ENCODE measurements around the gene PTRH1. TPM values are rescaled to one million over a fixed set of nuclear protein-coding genes. Genes with fewer than 3 reads are reported as not detected.

The PTRH1 gene
- total RNA-seq, 1 donor from 2014 or later, result 21.8 TPM

DNA sequence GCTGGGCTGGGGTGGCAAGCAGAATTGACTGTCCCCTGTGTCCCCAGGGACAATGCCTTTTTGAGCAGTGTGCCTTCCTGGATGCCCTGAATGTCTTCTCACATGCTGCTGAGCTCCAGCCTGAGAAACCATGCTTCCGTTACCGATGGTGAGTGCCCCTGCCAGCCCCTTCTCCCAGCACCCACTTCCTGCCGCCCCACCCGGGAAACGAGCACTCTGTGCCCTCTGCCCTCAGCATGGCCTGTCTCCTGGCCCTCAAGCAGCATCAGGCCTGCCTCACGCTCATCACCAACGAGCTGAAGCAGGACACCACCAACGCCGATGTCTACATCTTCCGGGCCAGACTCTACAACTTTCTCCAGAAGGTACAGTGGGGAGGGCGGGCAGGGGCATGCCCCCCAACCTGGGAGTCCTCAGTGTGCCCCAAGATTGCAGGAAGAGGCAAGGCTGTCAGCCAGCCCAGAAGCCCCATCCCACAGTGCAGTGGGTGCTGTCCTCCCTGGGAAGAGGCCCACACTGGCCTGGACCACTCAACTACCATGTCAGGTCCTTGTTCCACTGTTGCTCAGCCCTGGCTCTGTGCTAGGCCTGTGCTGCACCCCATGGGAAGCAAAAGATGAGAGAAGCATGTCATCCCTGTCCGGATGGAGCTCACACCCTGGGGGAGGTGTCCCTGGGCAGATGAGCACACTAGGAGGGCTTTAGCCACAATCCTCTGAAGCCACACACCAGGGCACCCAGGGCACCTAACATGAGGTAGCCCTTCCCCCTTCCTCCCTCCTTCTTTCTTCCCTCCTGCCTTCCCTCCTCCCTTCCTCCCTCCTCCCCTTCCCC lies 4.8 kb upstream of the PTRH1 start:
- no peak for DNase-seq (ENCODE audit: low read depth)

- DNase-seq (ENCODE audit: low read depth), result no peak
Measured at GRCh38 chr9:127717766-127718165, 2.3 kb upstream of the PTRH1 start.

DNA sequence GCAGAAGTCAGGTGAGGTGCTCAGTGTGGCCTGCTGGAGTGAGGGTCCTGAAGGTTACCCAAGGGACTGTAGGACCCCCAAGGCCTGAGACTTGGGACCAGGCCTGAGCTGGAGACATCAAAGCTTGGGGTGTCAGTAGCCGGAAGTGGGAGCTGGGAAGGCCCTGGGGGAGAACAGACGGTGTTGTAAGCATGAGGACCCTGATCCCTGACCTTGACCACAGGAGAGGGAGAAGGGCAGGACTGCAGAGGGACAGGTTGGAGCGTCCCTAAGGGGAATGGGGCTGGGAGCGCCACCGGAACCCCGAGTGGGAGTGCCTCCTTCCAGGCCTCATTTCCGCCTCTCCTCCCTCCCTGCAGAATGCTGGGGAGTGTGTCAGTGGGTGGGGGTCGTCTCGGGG lies 949 bp upstream of the PTRH1 start:
- DNase-seq (ENCODE audit: low read depth), result no peak

- DNase-seq (ENCODE audit: low read depth), result no peak
Measured at GRCh38 chr9:127714951-127715469, 453 bp downstream of the PTRH1 start.

GRCh38 chr9:127714020-127714750 lies 1.3 kb downstream of the PTRH1 start:
- DNase-seq (ENCODE audit: low read depth), result no peak

GRCh38 chr9:127712867-127713266 lies 2.6 kb downstream of the PTRH1 start:
- DNase-seq (ENCODE audit: low read depth), result no peak

GRCh38 chr9:127712371-127712770 lies 3.1 kb downstream of the PTRH1 start:
- no peak for DNase-seq (ENCODE audit: low read depth)

DNA sequence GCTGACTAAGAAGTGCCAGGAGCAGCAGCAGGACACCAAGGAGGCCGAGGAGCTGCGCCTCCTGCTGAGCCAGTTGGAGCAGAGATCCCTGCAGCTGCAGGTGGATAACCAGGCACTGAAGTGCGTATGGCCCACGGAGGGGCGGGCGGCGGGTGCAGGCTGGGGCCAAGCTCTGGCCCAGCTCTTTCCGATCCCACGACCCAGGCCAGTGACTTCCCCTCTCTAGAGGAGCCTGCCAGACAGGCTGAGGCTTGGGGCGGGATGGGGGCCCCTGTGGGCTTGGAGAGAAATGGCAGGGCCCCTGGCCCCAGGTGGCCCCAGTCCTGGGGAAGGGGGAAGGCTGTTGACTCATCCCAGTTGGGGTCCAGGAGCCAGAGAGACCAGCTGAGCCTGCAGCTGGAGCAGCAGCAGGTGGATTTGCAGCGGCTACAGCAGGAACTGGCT lies 3.6 kb downstream of the PTRH1 start:
- no peak for DNase-seq (ENCODE audit: low read depth)

DNA sequence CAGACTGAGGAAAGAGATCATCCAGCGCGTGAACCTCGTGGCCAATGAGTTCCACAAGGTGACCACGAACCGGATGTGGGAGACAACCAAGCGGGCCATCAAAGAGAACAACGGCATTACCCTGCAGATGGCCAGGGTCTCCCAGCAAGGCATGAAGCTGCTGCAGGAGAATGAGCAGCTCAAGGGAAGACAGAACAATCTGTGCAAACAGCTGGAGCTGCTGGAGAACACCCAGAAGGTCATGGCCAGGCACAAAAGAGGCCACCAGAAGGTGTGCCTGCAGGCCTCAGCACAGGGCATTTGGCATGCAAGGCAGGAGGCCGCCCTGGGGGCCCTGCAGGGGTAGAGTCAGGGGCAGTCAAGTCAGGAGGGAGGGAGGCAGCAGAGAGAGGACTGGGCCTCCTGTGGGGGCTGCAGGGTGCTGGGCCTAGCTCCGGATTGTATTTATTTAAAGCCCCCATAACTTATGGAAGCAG lies 4.2 kb downstream of the PTRH1 start:
- no peak for DNase-seq (ENCODE audit: low read depth)

- DNase-seq (ENCODE audit: low read depth), result no peak
Measured at GRCh38 chr9:127710204-127710783, 5.2 kb downstream of the PTRH1 start.

- no peak for DNase-seq (ENCODE audit: low read depth)
Measured at GRCh38 chr9:127708952-127709587, 6.4 kb downstream of the PTRH1 start.

- DNase-seq (ENCODE audit: low read depth), result no peak
Measured at GRCh38 chr9:127707766-127708165, 7.7 kb downstream of the PTRH1 start.

DNA sequence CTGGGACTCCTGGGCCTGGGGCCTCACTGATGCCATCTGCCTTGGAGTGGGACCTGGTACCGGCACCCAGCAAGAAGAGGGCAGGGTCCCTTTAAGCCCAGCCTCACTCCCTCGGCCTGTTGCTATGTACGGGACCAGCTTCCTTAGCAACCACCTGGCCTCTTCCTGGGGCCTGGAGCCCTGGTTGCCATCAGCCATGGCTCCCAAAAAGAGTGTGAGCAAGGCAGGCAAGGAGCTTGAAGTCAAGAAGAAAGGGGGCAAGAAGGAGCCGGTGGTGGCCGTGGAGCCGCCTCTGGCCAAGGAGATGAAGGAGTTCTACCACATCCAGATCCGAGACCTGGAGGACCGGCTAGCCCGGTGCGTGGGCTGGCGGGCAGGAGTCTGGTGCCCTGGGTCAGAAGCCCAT lies 8.6 kb downstream of the PTRH1 start, which contains the start of gene CFAP157:
Gene CFAP157 (plus strand): TSS at position 153 of the 406 bp plus-strand sequence. CDS start 44 bp downstream, at position 197.
- DNase-seq (ENCODE audit: low read depth), result no peak

- no peak for DNase-seq (ENCODE audit: low read depth)
Measured at GRCh38 chr9:127705577-127706379, 9.7 kb downstream of the PTRH1 start.

DNA sequence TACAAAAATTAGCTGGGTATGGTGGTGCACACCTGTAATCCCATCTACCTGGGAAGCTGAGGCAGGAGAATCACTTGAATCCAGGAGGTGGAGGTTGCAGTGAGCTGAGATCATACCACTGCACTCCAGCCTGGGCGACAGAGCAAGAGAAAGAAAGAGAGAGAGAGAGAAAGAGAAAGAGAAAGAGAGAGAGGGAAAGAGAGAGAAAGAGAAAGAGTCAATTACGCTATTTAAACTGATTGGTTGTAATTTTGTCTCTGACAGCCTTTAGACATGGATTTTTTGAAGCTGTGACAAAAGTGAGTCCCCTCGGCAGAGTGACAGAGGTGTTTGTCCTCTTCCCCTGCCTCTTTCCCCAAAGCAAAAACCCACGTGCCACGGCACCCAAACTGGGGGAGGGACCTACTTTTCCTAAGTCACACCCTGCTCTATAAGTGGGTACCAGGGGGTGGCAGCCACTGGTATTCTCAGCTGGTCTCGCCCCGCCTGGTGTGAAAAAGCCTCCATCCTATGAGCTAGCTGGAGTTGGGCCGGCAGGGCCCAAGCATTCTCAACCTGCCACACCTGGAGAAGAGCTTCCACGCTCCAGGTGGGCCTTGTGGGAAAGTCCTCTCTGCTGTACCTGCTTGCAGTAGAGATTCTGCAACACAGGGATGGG lies 12.0 kb downstream of the PTRH1 start:
- no peak for DNase-seq (ENCODE audit: low read depth)

DNA sequence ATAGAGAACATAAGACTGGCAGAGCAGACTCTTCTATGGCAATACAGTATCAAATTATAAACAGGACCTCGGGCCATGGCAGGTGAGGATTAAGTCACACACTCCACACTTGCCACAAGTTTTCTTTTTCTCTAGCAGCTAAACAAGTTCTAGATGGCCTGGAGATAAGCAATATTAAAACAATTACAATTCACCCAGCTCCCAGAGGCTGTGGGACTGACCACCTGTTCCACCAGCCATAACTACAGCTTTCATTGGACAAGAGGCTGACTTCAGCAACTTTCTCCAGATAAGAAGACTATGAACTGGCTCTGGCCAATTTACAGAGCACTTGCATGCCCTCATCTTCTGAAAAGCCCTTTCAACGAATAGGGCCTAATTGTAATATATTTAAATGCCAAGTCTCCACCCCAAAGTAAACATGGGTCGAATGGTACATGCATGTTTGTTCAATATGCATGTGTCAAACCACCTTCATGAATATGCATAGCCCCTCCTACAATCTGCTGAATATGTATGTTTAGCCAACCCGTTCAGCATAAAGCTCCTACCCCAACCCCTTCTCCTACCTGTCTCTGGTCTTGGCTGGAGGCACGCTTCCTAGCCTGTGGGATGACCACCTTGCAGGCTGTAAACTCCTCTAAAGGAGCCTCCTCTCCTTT lies 14.7 kb downstream of the PTRH1 start:
- no peak for DNase-seq (ENCODE audit: low read depth)

DNA sequence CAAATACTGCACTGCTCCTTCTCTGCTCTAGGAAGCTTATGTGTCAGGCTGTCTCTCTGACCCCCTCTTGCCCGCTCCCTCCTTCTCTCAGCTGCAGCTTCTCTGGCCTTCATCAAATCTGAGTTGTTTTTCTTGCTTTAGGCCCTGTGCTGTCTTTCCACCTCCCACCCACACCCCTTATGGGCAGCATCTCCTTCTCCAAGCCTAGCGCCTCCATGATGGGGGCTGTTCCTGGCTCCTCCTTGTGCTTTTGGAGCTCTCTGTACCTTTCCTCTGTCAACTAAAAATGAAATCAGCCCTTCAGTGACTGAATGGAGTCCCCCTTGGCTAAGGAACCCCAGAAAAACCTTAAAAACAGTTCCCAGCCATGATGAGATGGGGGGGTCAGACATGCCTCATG lies 15.3 kb downstream of the PTRH1 start:
- no peak for DNase-seq (ENCODE audit: low read depth)

DNA sequence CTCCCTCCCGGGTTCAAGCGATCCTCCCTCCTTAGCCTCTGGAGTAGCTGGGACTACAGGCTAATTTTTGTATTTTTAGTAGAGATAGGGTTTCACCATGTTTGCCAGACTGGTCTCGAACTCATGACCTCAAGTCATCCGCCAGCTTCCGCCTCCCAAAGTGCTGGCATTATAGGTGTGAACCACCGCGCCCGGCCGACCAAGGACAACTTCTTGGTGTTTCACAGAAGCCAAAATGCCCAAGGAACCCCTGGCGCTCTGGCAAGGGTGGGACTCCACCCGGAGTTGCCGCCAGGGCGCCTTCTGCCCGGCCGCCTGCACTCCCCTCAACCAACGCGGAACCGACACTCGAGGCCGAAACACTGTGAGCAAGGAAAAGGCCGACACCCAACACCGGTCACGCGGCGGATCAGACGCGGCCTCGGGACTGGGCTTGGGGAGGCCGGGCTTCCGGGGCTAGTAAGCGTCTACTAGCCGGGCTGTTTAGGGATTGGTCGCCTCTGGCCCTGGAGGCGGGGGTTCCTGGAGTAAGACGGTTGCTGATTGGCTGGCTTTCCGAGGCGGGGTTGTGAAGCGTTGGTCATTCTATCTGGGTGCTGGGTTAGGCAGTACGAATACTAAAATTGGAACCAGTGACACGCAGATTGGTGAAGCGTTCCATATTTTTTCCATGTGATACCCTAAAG lies 16.3 kb downstream of the PTRH1 start:
- peak; percentile 93 for DNase-seq (ENCODE audit: low read depth)

GRCh38 chr9:127698386-127698785 lies 17.1 kb downstream of the PTRH1 start:
- DNase-seq (ENCODE audit: low read depth), result no peak
